ENCODE data around the gene ITIH4. TPM values are rescaled to one million over a fixed set of nuclear protein-coding genes. Genes with fewer than 3 reads are reported as not detected.

ITIH4 gene
- total and polyA plus RNA-seq, 2 of the 13 experiments (the other 11 are each of a cell fraction or from before 2014, with no cell fraction given): 2.7 to 5.3 TPM

DNA sequence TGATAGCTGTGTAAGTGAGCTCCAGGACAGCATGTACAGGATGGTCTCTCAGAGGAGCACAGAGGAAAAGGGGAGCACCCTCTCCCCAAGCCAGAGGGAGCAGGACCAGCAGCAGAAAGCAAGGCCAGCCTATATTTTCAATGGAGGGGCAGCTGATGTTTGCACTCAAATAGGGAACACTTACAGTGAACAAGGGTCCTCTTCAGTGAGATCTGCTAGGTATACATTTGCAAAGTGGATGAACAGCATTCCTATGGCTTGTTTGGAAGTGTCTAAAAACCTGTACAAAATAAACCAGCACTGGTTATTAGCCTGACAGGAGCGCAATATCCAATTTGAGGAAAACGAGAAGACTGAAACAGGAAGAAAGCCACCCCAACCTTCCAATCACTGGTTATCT is 21.9 kb upstream of the ITIH4 start:
- H3K27me3 ChIP-seq (ENCODE audit: control insufficient read depth in 1 of 2, insufficient read depth in 2 of 2, low read length in 2 of 2): no peaks in the 10 kb centered on the region
- ATAC-seq (no peak), FAIRE-seq (no peak), DNase-seq (ENCODE audit: low spot score) (no peak)
- H3K27ac ChIP-seq (ENCODE audit: extremely low read length, insufficient read depth, low read length): no peak overlapping the region
- 93% methylated on average over 2 of the region's 2 CpGs for WGBS (ENCODE audit: low lambda C conversion rate)
- H3K4me3 ChIP-seq (replicated peaks in 1 of 3; ENCODE audit: insufficient read depth in 1 of 3, low read depth in 2 of 3, low read length in 3 of 3): no peak overlapping the region
- no peaks in the 10 kb centered on the region for H4K20me1 ChIP-seq (ENCODE audit: insufficient read depth, low read length)
- no peak overlapping the region for H3K9ac ChIP-seq (ENCODE audit: insufficient read depth, low read depth, low read length)
- no peaks in the 10 kb centered on the region for H3K79me2 ChIP-seq (ENCODE audit: insufficient read depth, low read length)
- no peak overlapping the region for H3K4me2 ChIP-seq (ENCODE audit: low read depth, low read length)
- H3K9me3 ChIP-seq (ENCODE audit: low read length): no peaks in the 10 kb centered on the region
- TF ChIP-seq, protein P1, sequence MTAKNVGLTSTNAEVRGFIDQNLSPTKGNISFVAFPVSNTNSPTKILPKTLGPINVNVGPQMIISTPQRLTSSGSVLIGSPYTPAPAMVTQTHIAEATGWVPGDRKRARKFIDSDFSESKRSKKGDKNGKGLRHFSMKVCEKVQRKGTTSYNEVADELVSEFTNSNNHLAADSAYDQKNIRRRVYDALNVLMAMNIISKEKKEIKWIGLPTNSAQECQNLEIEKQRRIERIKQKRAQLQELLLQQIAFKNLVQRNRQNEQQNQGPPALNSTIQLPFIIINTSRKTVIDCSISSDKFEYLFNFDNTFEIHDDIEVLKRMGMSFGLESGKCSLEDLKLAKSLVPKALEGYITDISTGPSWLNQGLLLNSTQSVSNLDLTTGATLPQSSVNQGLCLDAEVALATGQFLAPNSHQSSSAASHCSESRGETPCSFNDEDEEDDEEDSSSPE (CRISPR knock-in tag; IDR thresholded peaks at IDR 0.05): no peak
- TF ChIP-seq ZC3H13 (CRISPR knock-in tag; IDR thresholded peaks at IDR 0.05) (no peak), HIVEP1 (CRISPR knock-in tag; IDR thresholded peaks at IDR 0.05) (no peak), FOXK2 (IDR thresholded peaks at IDR 0.05) (no peak), SATB2 (CRISPR knock-in tag; IDR thresholded peaks at IDR 0.05) (no peak), ZNF510 (CRISPR knock-in tag; IDR thresholded peaks at IDR 0.05; ENCODE audit: low read depth) (no peak), ZMAT3 (CRISPR knock-in tag; conservative IDR thresholded peaks at IDR 0.05) (no peak), SIX1 (CRISPR knock-in tag; IDR thresholded peaks at IDR 0.05; ENCODE audit: borderline replicate concordance) (no peak)
- TF ChIP-seq, protein P2, sequence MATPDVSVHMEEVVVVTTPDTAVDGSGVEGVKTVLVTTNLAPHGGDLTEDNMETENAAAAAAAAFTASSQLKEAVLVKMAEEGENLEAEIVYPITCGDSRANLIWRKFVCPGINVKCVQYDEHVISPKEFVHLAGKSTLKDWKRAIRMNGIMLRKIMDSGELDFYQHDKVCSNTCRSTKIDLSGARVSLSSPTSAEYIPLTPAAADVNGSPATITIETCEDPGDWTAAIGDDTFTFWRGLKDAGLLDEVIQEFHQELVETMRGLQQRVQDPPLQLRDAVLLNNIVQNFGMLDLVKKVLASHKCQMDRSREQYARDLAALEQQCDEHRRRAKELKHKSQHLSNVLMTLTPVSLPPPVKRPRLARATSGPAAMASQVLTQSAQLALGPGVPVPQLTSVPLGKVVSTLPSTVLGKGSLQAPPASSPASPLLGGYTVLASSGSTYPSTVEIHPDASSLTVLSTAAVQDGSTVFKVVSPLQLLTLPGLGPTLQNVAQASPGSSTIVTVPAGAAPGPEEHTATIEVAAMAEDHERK (CRISPR knock-in tag; IDR thresholded peaks at IDR 0.05; ENCODE audit: low read depth): no peak
- H3K4me1 ChIP-seq (ENCODE audit: insufficient read depth, low read length): no peaks in the 10 kb centered on the region
- in situ Hi-C loops (cut with HindIII; ENCODE audit: extremely low pct_ligation_motif_present, low pct_unique_long_range_greater_than_20kb) (loop anchor here (5.0 to 10.0 kb wide), 2 partner anchors 82 to 225 kb away; no protein-coding TSS in a partner anchor), intact Hi-C loops (cut with micrococcal nuclease; ENCODE audit: unreplicated experiment) (loop anchor here (5.0 kb wide), 2 partner anchors 40 to 135 kb away; no protein-coding TSS in a partner anchor)
- peaks cover 2 to 9% of the 10 kb centered on the region in 2 experiments; a peak in 3 of 5 replicates for H3K36me3 ChIP-seq (replicated peaks in 1 of 2; ENCODE audit: control insufficient read depth in 1 of 2, insufficient read depth in 2 of 2, low read length in 2 of 2)
- ChIA-PET CTCF (ENCODE audit: low intra/inter-chr PET ratio, low total read pairs) (interaction anchor here (1.4 to 2.8 kb wide), 4 partner anchors 82 to 220 kb away, joined by 4 to 33 read pairs (median 14); no protein-coding TSS in a partner anchor), POLR2A (no interaction called here)
- no TSS peak for BruUV-seq (replicated peaks)
- no peak overlapping the region for H2AFZ ChIP-seq (ENCODE audit: low read length)

All from HepG2 (cell line).